Fibroblast of skin of back (primary cell): ENCODE data around the gene PNMA6E.

Source experiments
- DNase-seq: peaks from one replicate; pipeline ENCODE4 v3.0.0-alpha.2; 2013

PNMA6E gene

DNA sequence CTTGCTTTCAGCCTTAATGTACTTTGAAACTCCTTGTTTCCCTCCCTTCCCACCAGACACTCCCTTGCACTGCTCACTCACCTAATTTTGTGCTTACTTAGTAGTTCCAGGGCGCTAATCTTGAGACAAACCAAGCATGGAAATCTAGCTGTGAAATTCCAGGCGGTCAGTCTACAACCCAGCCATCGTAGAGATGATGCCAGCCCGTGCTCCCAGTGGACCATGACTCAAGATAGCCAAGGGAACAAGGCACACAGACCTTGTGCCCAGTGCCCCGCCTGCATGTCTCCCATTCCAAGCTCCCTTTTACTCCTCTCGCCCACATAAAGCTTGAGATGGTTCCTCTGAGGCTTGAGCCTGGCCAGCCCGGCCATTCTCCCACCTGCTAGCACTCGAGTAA lies 33.7 kb upstream of the PNMA6E start:
- DNase-seq: no peak

- DNase-seq: no peak
These were observed 32.7 kb upstream of the PNMA6E start for GRCh38 chrX:153433781-153434285.

- DNase-seq: no peak
These were observed 32.1 kb upstream of the PNMA6E start for GRCh38 chrX:153433161-153433680.

DNA sequence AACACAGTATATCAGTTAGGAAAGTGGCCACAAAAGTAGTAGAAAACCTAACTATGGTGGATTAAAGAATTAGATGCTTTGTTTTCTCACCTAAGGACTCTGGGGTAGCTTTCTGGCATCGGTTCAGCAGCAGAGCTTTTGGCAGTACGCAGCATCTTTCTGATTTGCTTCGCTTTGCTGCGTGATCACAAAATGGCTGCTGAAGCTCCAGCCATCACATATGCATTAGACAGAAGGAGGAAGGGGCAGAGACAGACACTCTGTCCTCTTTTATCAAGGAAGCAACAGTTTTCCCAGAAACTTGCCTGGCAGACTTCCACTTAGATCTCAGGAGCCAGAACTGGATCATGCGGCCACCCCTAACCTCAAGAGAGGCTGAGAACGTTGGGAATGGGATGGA lies 29.6 kb upstream of the PNMA6E start:
- DNase-seq: no peak

DNA sequence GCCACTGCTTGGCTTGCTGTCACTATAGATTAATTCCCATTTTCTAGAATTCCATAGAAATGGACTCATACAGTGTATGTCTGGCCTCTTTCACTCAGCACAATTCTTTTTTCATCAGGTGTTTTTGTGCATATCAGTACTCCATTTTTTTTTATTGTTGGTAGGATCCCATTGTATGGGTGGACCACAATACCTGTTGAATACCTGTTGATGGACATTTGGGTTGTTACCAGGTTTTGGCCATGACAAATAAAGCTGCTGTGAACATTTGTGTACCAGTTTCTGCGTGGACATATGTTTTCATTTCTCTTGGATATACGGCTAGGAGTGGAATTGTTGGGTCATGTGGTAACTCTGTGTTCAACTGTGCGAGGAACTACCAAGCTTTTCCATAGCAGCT lies 25.1 kb upstream of the PNMA6E start:
- no peak for DNase-seq

- no peak for DNase-seq
These were observed 22.5 kb upstream of the PNMA6E start for GRCh38 chrX:153423652-153424051.

DNA sequence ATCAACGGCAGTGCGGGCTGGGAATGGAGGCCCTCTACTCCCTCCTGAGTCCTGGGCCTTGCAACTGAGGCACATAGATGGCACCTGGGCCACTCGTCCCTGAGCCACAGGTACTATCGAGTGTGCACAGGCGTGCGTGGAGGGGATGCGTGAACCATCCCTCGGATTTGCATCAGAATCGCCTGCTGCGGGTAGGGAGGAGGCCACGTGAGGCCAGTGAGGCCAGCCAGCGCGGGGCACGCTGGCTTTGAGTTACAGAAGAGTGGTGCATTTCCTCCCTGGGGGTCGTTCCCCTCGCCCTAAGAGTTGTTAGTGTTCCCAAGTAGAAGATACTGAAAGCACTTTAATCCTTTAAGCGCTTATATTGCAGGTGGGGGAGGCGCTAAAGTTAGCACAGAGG lies 20.7 kb upstream of the PNMA6E start:
- DNase-seq: no peak

DNA sequence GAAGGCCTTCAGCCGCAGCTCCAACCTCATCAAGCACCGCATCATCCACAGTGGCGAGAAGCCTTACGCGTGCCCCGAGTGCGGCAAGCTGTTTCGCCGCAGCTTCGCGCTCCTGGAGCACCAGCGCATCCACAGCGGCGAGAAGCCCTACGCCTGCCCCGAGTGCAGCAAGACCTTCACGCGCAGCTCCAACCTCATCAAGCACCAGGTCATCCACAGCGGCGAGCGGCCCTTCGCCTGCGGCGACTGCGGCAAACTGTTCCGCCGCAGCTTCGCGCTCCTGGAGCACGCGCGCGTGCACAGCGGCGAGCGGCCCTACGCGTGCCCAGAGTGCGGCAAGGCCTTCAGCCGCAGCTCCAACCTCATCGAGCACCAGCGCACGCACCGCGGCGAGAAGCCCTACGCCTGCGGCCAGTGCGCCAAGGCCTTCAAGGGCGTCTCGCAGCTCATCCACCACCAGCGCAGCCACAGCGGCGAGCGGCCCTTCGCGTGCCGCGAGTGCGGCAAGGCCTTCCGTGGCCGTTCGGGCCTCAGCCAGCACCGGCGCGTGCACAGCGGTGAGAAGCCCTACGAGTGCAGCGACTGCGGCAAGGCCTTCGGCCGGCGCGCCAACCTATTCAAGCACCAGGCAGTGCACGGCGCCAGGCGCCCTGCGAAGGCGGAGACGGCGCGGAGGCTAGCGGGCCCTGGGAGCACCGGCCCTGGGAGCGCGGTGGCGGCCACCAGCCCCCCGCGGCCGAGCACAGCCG lies 19.9 kb upstream of the PNMA6E start:
- no peak for DNase-seq

- DNase-seq: no peak
These were observed 16.5 kb upstream of the PNMA6E start for GRCh38 chrX:153417637-153418036.

GRCh38 chrX:153416781-153417450 lies 15.8 kb upstream of the PNMA6E start:
- no peak for DNase-seq

- no peak for DNase-seq
These were observed 13.8 kb upstream of the PNMA6E start for GRCh38 chrX:153414856-153415510.

DNA sequence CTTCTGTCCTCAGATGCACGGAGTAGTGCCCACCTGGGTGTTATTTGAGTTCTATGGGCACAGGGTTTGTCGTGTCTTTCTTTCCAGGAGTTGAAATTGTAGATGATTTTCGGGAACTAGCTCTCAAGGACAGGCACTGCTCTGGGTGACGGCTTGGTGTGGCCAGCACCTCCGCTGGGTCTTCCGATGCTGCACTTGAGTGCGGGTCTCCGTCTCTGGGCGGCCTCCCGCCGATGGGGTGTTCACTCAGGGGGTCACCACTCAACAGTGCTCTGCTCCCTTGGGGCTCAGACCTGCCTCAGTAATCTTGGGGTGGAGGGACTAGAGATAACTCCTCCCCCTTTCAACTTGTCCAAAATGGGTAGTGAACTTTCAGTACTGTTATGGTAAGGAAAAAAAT lies 12.6 kb upstream of the PNMA6E start:
- no peak for DNase-seq

GRCh38 chrX:153412746-153413720 lies 11.9 kb upstream of the PNMA6E start:
- DNase-seq: no peak

DNA sequence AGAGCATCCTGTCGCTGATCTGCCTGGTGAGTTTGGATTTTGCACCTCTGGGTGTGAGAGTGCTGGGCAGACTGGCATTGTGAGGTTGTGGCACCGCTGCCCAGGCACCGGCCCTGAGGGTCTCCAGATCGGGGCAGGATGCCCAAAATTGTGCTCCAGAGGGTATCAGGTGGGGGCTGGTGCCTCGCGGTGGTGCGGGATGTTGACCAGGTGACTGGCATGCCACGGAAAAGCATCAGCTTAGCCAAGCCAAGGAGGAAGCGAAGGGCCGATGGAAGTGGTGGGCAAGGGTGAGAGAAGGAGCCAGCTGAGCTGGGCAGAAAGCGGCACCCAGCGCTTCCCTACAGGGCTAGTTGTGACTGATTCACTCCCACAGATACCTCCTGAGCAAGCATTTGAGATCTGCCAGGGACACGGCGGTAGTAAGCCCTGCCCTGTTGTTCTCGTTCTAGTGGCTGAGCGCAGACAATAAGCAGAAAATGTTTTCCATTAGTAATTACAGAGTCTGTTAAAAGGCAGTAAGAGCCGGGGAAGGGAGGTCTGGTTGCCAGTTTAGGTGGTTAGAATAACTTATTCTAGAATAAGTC lies 10.9 kb upstream of the PNMA6E start:
- DNase-seq: no peak

DNA sequence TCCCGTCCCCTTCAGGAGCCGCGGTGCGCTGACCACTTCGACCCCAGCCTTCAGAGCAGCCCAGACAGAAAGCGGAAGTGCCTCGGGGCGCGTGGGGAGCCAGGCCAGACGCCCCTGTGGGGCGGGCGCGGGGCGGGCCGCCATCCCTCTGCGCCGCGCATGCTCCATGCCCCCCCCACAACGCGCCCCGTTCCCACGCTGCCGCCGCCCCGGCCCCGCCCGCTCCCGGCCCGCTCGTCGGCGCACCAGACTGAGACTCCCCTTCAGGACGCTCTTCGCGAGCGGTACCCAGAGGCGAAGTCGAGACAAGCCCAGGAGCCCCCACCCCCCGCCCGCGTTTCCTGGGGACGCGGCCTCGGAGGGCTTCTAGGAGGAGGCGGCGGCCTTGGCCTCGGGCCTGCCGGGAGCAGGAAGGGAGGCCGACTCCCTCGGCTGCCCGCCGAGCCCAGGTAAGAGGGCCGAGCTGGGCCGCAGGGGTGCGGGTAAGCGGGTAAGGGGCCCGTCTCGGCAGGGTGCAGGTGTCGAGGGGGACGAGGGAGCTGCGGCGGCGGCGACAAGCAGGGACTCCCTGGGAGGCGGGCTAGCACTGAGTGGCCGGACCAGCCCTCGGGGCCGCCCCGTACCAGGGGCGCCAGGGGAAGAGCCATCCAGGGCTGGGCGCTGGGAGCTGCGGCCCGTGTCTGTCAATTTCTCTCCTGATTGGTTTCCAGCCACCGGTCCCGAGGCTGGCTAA lies 10.3 kb upstream of the PNMA6E start, which contains the start of gene ZFP92:
ZFP92 (plus strand) TSS at position 218 of the 733 bp plus-strand sequence. CDS start 6,851 bp downstream, outside the sequence.
- no peak for DNase-seq

GRCh38 chrX:153410888-153411254 lies 9.7 kb upstream of the PNMA6E start:
- no peak for DNase-seq

GRCh38 chrX:153410373-153410772 lies 9.2 kb upstream of the PNMA6E start:
- no peak for DNase-seq

DNA sequence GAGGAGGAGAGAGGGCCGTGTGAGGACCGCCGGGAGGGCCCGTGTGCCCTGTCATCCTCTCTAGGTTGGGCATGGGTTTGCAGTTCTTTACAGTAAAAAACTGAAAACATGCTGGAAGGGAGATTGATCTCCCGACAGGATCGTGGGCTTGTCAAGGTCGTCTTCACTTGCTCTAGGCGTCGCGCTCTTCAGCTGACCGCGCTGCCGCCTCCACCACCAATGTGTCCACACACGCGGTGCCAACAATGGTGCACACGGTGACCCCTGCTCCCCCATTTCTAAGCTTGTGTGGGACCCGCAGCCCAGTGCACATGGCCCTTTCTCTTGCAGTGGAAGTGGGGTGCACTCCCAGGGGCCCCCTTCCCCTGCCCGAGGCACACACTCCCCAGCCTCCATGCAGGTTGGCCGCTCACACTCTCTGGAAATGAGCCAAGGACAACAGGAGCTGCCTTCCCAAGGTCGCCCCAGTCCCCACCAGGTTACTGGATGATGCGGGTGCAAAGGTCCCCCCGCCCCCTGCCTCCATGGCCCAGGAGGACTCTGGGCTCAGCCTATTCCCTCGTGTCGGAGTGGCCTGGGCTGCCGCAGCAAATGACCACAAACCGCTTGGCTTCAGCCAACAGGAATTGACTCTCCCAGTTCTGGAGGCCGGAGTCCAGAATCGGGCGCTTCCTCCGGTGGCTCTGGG lies 8.4 kb upstream of the PNMA6E start:
- no peak for DNase-seq

- DNase-seq: no peak
These were observed 7.8 kb upstream of the PNMA6E start for GRCh38 chrX:153408871-153409351.

DNA sequence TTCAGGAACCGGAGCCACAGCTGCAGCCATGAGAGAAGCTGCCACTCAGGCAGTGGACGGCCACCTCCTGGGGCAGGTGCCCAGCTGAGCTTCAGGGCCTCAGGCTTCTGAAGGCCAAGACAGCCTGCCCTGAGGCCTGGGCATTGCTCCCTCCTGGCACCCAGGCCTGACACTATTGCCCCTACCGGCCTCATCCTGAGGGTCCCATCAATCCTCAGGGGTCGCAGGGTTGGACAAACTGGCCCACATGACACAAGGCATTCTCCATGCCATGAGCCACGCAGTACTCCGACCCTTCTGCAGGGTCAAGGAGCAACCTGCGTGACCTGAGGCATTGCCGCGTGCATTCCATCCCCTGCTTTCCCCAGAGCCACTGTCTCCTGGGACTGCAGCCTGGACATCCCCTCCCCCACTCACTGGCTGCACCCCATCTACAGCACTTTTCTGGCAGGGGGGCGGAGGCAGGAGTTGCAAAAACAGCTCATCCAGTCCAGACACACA lies 7.1 kb upstream of the PNMA6E start:
- DNase-seq: no peak
